Measurements from ENCODE around the gene PRSS21.

Gene PRSS21

DNA sequence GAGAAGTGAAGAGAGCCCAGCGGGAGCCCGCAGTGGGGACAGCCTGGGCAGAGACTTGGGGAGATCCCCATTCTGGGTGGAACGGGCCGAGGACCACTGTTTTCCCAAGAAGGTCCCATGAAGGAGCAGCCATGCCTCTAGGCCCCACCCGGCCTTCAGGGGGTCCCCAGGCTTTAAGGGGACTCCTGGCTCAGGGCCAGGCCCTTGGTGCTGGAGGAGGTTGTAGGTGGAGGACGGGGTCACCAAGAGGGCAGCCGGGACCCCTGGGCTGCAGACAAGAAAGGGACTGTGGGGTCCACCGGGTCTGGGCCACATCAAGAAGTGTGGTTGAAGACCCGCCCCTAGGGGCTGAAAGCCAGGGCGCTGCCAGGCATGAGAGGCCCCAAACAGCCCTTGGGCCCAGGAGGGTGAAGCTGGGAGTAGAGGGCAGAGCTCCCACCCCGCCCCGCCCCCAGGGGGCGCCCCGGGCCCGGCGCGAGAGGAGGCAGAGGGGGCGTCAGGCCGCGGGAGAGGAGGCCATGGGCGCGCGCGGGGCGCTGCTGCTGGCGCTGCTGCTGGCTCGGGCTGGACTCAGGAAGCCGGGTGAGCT is at the start of gene PRSS21:
PRSS21 (plus strand) TSS at position 487 of the 589 bp plus-strand sequence; CDS start at position 519, 32 bp downstream.
- DNase-seq, result peak; percentile 25 to 27
- no peak for TF ChIP-seq GATA1 (IDR thresholded peaks at IDR 0.05; ENCODE audit: low read depth, low read length)
- no peak for TF ChIP-seq POLR2A (IDR thresholded peaks at IDR 0.05; ENCODE audit: low read length)

DNA sequence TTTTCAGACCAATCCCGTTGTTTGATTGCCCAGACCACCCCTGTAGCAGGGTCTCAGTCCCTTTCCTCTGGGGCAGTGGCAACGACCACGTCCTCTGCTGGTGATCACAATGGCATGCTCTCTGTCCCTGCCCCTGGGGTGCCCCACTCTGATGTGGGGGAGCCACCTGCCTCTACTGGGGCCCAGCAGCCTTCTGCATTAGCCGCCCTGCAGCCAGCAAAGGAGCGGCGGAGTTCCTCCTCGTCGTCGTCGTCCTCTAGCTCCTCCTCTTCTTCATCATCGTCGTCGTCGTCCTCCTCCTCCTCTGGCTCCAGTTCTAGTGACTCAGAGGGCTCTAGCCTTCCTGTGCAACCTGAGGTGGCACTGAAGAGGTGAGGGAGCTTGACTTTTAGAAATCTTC is 49.1 kb upstream of the PRSS21 start:
- no peak for DNase-seq
- TF ChIP-seq POLR2A (IDR thresholded peaks at IDR 0.05; ENCODE audit: low read length) (no peak), GATA1 (IDR thresholded peaks at IDR 0.05; ENCODE audit: low read depth, low read length) (no peak)

- TF ChIP-seq GATA1 (IDR thresholded peaks at IDR 0.05; ENCODE audit: low read depth, low read length) (no peak), POLR2A (IDR thresholded peaks at IDR 0.05; ENCODE audit: low read length) (no peak)
- DNase-seq, result no peak
These were observed 48.5 kb upstream of the PRSS21 start for GRCh38 chr16:2768403-2769089.

DNA sequence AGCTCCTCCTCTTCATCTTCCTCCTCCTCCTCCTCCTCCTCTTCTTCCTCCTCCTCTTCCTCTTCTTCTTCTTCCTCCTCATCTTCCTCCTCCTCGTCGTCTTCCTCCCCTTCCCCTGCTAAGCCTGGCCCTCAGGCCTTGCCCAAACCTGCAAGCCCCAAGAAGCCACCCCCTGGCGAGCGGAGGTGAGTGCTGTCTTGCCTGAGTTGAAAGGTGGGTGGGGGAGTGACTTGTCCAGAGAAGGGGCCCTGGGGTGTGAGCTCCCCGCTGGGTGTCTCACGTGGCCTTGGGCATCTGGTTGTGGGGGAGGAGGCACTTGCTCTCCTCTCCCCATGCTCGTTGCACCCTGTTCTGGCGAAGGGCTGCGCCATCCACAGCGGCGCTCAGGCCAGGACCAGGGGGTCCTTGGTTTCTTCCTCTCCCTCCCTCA is 47.9 kb upstream of the PRSS21 start:
- no peak for DNase-seq
- TF ChIP-seq GATA1 (IDR thresholded peaks at IDR 0.05; ENCODE audit: low read depth, low read length) (no peak), POLR2A (IDR thresholded peaks at IDR 0.05; ENCODE audit: low read length) (no peak)

DNA sequence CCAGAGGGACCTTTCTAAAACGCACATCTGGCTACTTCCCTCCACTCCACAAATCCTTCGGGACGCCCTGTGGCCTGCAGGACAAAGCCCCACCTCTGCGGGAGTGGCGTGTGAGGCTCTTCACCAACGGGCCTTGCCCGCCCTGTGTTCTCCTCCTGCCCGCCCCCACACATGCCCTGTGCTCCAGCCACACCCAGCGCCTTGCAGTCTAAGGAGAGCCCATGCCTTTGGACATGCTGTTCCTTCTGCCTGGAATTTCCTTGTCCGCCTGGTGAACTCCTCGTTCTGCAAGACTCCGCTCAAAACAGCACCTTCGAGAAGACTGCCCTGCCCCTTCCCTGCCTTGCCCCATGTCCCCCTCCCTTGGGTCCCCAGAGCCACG is 47.4 kb upstream of the PRSS21 start:
- no peak for TF ChIP-seq GATA1 (IDR thresholded peaks at IDR 0.05; ENCODE audit: low read depth, low read length)
- TF ChIP-seq POLR2A (IDR thresholded peaks at IDR 0.05; ENCODE audit: low read length), result no peak
- DNase-seq, result peak in 1 of 2 experiments; percentile 37

DNA sequence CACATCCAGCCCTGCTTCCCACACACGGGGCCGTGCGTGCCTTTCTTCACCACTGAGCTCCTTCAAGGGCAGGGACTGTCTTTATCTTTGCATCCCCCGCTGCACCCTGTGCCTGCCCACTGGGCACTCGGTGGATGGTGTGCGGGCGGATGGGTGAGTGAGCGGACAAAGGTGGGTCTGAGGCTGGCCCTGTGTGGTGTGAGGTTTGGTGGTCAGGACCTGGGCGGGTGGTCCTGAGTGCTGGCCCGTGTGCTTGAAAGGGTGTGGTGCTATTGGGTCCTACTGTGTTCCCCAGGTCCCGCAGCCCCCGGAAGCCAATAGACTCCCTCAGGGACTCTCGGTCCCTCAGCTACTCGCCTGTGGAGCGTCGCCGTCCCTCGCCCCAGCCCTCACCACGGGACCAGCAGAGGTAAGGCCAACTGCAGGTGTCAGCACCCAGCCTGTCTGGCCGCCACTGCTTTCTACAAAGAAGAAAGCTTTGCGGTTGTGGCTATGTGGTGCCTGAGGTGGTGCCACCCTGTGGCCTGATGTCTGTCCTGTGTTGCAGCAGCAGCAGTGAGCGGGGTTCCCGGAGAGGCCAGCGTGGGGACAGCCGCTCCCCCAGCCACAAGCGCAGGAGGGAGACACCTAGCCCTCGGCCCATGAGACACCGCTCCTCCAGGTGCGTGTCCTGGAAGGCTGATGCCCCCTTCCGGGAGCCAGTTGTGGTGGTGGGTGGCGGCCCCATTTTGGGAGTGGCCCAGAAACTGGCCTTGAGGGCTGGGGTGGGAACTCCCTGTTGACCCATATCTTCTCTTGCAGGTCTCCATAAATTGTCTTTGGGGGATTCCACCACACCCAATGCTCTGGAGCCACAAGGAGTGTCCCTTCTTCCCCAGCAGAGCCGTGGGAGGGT is 46.7 kb upstream of the PRSS21 start:
- no peak for TF ChIP-seq GATA1 (IDR thresholded peaks at IDR 0.05; ENCODE audit: low read depth, low read length)
- no peak for TF ChIP-seq POLR2A (IDR thresholded peaks at IDR 0.05; ENCODE audit: low read length)
- peak; percentile 64 to 73 for DNase-seq

DNA sequence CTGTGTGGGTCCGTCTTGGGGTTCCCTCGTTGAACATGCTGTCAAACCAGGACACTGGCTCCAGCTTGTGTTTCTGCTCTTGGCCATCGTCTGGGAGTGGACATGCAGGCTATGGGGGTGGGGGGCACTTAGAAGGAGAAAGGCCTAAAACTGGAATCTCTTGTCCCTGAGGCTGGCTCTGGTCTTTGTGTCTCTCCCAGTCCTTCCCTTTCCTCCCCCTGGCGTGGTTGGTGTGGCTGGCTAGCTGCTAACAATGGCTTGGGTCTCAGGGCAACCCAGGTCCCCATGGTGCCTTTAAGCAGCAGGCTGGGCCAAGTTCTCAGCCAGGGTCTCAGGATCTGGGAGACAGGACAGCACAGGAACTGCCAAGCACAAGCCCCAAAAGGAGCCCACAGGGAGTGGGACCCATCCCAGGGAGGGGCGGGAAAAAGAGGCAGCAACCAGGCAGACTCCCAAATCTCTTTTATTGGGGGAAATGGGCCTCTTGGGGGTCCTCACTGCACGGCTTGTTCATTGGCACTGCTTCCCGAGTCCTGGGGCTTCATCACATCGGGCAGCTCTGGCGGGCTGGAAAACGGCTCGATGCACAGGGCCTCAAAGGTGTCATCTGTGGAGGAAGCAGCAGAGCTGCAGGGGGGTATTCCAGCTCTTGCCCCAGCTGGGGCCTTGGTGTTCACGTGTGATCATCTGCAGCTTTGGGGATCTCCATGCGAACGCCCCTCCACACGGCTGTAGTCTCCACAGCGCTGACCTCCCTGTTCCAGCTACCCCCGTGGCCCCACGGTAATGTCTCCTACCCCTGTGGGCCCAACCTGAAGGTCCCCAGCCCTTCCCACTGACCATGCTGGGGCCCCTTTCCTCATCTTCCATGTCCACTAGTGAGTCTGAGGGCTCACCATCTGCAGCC is 45.3 kb upstream of the PRSS21 start:
- no peak for DNase-seq
- no peak for TF ChIP-seq POLR2A (IDR thresholded peaks at IDR 0.05; ENCODE audit: low read length)
- TF ChIP-seq GATA1 (IDR thresholded peaks at IDR 0.05; ENCODE audit: low read depth, low read length), result no peak

DNA sequence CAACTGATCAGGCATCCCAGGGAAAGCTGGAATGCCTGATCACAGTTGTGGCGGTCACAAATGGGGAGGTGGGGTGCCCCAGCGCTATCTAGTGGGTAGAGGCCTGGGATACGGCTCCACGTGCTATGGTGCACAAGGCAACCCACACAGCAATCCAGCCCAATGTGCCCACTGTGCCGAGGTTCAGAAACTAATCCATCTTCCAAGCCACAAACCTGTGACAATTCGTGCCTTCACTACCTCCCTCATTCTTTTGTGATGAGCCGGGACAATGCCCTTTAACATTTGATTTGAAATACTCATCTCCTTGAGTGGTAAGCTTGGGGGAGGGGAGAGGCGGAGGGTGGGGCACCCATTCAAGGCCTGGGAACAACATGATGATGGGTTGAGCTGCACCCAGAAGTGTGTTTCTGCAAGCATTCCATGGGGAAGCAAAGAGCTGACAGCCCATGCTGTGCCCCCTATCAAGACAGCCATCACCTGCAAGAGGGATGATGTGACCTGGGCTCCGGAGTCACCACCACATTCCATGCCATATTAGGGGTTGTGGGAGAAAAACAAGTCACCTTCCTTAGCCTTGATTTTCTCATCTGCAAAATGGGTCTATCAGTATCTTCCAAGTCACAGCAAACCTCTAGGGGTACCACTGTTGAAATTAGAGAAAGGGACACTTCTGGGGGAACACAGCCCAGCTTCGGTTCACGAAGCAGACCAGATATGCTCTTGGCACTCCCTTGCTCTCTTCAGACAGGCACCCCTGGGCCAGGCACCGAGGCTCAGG is 43.7 kb upstream of the PRSS21 start:
- no peak for DNase-seq
- TF ChIP-seq POLR2A (IDR thresholded peaks at IDR 0.05; ENCODE audit: low read length) (no peak), GATA1 (IDR thresholded peaks at IDR 0.05; ENCODE audit: low read depth, low read length) (no peak)

DNA sequence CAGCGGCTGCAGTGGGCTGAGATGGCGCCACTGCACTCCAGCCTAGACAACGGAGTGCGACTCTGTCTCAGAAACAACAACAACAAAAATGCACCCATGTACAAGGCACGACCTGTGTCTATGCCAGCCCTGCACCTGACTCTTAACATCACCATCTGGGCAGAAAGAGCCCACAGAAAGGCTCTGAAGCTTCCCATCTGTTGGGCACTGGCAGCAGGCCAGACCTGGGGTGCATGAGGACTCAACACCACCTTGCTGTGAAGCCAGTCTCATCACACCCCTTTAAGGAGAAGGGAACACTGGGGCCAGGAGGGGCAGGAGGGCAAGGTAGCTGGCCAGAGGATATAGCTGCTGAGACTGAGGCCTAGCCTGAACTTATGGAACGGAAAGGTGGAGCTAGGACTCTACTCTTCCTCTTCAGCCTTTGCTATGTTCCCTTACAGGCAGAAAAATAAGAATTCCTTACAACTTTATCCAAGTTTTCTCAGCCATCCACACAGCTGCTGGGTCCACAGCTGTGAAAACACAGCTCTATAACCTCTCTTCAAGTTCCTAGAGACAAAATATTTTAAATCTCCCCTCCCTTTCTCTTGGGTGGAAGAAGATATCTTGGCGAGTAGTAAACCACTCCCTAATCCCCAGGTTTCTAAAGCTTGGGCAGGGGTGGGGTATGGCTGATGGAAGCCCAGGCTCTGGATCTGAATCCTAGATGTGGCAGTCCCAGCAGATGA is 42.7 kb upstream of the PRSS21 start:
- DNase-seq, result no peak
- TF ChIP-seq POLR2A (IDR thresholded peaks at IDR 0.05; ENCODE audit: low read length) (no peak), GATA1 (IDR thresholded peaks at IDR 0.05; ENCODE audit: low read depth, low read length) (no peak)

DNA sequence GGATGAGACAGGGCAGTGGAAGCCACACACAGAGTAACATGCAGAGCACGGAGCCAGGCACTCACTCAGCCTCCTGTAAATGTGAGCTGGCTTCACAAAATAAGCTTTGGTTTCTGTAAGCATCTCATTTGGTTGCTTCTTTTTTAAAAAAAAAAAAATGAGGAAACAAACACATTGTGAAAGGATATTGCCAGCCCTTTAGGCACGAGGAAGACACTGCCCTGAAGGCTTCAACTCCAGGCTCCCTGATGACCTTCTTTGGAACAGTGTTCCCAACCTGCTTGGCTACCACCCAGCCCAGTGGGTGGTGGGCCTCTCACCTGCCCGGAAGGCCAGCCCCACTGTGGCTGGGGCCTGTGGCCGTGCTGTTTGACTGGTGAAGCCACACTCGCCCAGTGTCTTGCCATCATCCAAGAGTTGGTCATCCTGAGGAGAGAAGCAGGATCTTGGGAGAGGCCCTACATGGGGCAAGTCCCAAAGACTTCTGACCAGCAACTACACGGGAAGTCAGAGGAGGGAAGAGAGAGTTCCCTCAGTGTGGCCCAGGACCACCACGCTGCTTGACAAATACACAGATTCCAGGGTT is 41.8 kb upstream of the PRSS21 start:
- TF ChIP-seq GATA1 (IDR thresholded peaks at IDR 0.05; ENCODE audit: low read depth, low read length) (no peak), POLR2A (IDR thresholded peaks at IDR 0.05; ENCODE audit: low read length) (no peak)
- DNase-seq, result no peak

DNA sequence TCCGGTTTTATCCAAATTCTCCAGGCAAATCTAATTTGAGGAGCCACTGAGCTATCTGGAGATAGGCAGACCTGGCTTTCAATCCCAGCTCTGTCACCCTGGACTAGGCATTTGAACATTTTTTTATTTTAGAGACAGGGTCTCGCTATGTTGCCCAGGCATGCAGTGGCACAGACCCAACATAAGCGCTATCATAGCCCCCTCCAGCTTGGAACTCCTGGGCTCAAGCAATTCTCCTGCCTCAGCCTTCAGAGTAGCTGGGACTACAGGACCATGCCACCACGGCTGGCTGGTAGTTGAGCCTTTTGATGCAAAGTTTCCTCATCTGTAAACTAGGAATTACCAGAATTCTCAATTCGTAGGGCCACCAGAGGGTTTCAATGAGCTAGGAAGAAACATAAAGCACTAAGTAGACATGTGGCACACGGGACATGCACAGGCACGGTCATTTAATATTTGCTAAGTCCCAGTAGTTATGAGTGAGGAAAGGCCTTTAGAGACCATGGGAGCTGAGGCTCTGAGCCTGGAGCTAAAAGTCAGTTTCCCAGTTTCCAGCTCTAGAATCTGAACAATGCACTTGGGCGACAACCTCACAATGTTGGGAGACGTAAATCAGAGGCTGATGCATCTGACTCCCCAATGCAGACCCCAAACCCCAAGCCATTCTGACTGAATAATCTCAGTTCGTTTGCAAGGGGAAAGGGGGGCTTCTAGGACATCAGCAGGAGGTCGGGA is 41.1 kb upstream of the PRSS21 start:
- no peak for DNase-seq
- no peak for TF ChIP-seq POLR2A (IDR thresholded peaks at IDR 0.05; ENCODE audit: low read length)
- no peak for TF ChIP-seq GATA1 (IDR thresholded peaks at IDR 0.05; ENCODE audit: low read depth, low read length)
